ENCODE results near the gene MPPE1.
"Not testable (repeated sequence)": the region's sequence is repeated elsewhere in the genome, so short reads cannot be mapped to it uniquely, and the experiment has no call there.

DNA sequence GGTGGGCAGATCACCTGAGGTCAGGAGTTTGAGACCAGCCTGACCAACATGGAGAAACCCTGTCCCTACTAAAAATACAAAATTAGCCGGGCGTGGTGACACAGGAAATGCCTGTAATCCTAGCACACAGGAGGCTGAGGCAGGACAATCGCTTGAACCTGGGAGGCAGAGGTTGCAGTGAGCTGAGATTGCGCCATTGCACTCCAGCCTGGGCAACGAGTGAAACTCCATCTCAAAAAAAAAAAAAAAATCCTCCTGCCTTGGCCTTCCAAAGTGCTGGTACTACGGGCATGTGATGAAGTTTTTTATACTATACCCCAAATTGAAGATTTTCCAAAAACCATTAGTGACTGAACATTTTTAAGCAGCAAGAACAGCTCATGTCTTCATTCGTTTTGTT is 15.7 kb downstream of the MPPE1 start:
- TF ChIP-seq, protein P1, sequence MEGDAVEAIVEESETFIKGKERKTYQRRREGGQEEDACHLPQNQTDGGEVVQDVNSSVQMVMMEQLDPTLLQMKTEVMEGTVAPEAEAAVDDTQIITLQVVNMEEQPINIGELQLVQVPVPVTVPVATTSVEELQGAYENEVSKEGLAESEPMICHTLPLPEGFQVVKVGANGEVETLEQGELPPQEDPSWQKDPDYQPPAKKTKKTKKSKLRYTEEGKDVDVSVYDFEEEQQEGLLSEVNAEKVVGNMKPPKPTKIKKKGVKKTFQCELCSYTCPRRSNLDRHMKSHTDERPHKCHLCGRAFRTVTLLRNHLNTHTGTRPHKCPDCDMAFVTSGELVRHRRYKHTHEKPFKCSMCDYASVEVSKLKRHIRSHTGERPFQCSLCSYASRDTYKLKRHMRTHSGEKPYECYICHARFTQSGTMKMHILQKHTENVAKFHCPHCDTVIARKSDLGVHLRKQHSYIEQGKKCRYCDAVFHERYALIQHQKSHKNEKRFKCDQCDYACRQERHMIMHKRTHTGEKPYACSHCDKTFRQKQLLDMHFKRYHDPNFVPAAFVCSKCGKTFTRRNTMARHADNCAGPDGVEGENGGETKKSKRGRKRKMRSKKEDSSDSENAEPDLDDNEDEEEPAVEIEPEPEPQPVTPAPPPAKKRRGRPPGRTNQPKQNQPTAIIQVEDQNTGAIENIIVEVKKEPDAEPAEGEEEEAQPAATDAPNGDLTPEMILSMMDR (conservative IDR thresholded peaks at IDR 0.05 in 1 of 2, IDR thresholded peaks at IDR 0.05 in 1 of 2; ENCODE audit: extremely low read depth in 1 of 2, insufficient read depth in 1 of 2, low read depth in 1 of 2, low read length in 2 of 2), result not testable (repeated sequence)
- TF ChIP-seq EZH2 (IDR thresholded peaks at IDR 0.05; ENCODE audit: borderline replicate concordance, low read length), result not testable (repeated sequence)

All from mammary epithelial cell (primary cell).